Epithelial cell of proximal tubule (primary cell): ENCODE data around the gene PPM1E. TPM values are rescaled to one million over a fixed set of nuclear protein-coding genes. Genes with fewer than 3 reads are reported as not detected.

Source experiments
- DNase-seq: peaks from one replicate; pipeline ENCODE4 v3.0.0-alpha.2; 2011; ENCODE audit warnings: low read depth
- H3K4me3 ChIP-seq: 2 replicates; pipeline ENCODE4 v1.5.1; 2011; ENCODE audit warnings: low read depth, mild to moderate bottlenecking, low read length
- CTCF ChIP-seq: conservative IDR thresholded peaks from 2 replicates; pipeline ENCODE4 v1.5.1; 2012; ENCODE audit warnings: low read depth, mild to moderate bottlenecking, low read length
- total RNA-seq: library from RNA; depleted of rRNA; stranded (reverse); fragments of >200 nt; gene quantifications from 2 replicates; pipeline ENCODE4 v1.2.3, GENCODE V29; 2015

PPM1E gene
- total RNA-seq, 1 donor from 2014 or later = 1.7 TPM

- TF ChIP-seq CTCF = no peak
- no peak overlapping the region for H3K4me3 ChIP-seq
- no peak for DNase-seq
Observed at GRCh38 chr17:58779446-58779845, 23.8 kb downstream of the PPM1E start.

- DNase-seq = no peak
- H3K4me3 ChIP-seq = no peak overlapping the region
- no peak for TF ChIP-seq CTCF
Observed at GRCh38 chr17:58783380-58783779, 27.7 kb downstream of the PPM1E start.

GRCh38 chr17:58785097-58785496 lies 29.4 kb downstream of the PPM1E start:
- no peak overlapping the region for H3K4me3 ChIP-seq
- DNase-seq = no peak
- no peak for TF ChIP-seq CTCF

GRCh38 chr17:58786586-58787295 lies 31.1 kb downstream of the PPM1E start:
- no peak for TF ChIP-seq CTCF
- H3K4me3 ChIP-seq = no peak overlapping the region
- no peak for DNase-seq

- DNase-seq = no peak
- TF ChIP-seq CTCF = no peak
- H3K4me3 ChIP-seq = no peak overlapping the region
Observed at GRCh38 chr17:58788199-58788598, 32.5 kb downstream of the PPM1E start.

GRCh38 chr17:58789160-58789559 lies 33.5 kb downstream of the PPM1E start:
- DNase-seq = no peak
- H3K4me3 ChIP-seq = no peak overlapping the region

More at GRCh38 chr17:58789160-58789559, 33.5 kb downstream of the PPM1E start:
- no peak for TF ChIP-seq CTCF
